GM23338 (cell line): ENCODE measurements around the gene GGNBP2. TPM values are rescaled to one million over a fixed set of nuclear protein-coding genes. Genes with fewer than 3 reads are reported as not detected.

Experiments
- ATAC-seq: fragments of 200-7000 bp; cut with Tn5 transposase; 3 replicates; pipeline ENCODE4 v1.9.1; 2020
- DNase-seq: peaks from one replicate; pipeline ENCODE4 v3.0.0-alpha.2; 2015; ENCODE audit warnings: low spot score
- H2AFZ ChIP-seq: fragments of 200-600 bp; sonication (generic); 2 replicates; pipeline ENCODE4 v1.8.0; 2016; ENCODE audit warnings: antibody characterized with exemption, mild to moderate bottlenecking, moderate library complexity
- H3F3A ChIP-seq: fragments of 200-600 bp; sonication (generic); replicated peaks from 2 replicates; pipeline ENCODE4 v1.8.0; 2017; ENCODE audit warnings: antibody characterized with exemption, mixed run types, low read depth
- H3K27ac ChIP-seq: fragments of 200-600 bp; sonication (generic); 2 replicates; pipeline ENCODE4 v1.6.1; 2016; ENCODE audit warnings: low read depth
- H3K27me3 ChIP-seq: fragments of 200-600 bp; sonication (generic); 2 replicates; pipeline ENCODE4 v1.8.0; 2016; ENCODE audit warnings: mild to moderate bottlenecking, mixed run types, moderate library complexity; ENCODE audit not compliant: insufficient read depth
- H3K36me3 ChIP-seq: fragments of 200-600 bp; sonication (generic); 2 replicates; pipeline ENCODE4 v1.8.0; 2016; ENCODE audit warnings: mild to moderate bottlenecking; ENCODE audit not compliant: insufficient read depth
- H3K4me1 ChIP-seq: fragments of 200-600 bp; sonication (generic); 2 replicates; pipeline ENCODE4 v1.8.0; 2016; ENCODE audit warnings: mild to moderate bottlenecking, moderate library complexity; ENCODE audit not compliant: insufficient read depth
- H3K4me2 ChIP-seq: fragments of 200-600 bp; sonication (generic); 2 replicates; pipeline ENCODE4 v1.7.1; 2017; ENCODE audit warnings: mixed run types
- H3K4me3 ChIP-seq: fragments of 200-600 bp; sonication (generic); 2 replicates; pipeline ENCODE4 v1.6.1; 2016; ENCODE audit warnings: mixed run types
- H3K79me2 ChIP-seq: fragments of 200-600 bp; sonication (generic); replicated peaks from 2 replicates; pipeline ENCODE4 v1.8.0; 2017; ENCODE audit warnings: mild to moderate bottlenecking; ENCODE audit not compliant: insufficient read depth
- H3K9me2 ChIP-seq: fragments of 200-600 bp; sonication (generic); 2 replicates; pipeline ENCODE4 v1.8.0; 2017; ENCODE audit not compliant: insufficient read depth
- H4K20me1 ChIP-seq: fragments of 200-600 bp; sonication (generic); replicated peaks from 2 replicates; pipeline ENCODE4 v1.8.0; 2017; ENCODE audit warnings: mild to moderate bottlenecking; ENCODE audit not compliant: insufficient read depth
- H3K27ac Mint-ChIP-seq: 2 replicates; pipeline ENCODE4 v1.8.0; 2020; ENCODE audit warnings: inconsistent platforms, mild to moderate bottlenecking, moderate library complexity, mixed read lengths
- H3K27me3 Mint-ChIP-seq: 3 replicates; pipeline ENCODE4 v1.8.0; 2022; ENCODE audit warnings: low read depth, mild to moderate bottlenecking, moderate library complexity, mixed read lengths, inconsistent platforms; ENCODE audit not compliant: insufficient read depth, poor library complexity
- H3K36me3 Mint-ChIP-seq: 3 replicates; pipeline ENCODE4 v1.8.0; 2021; ENCODE audit warnings: low read depth, mild to moderate bottlenecking, inconsistent platforms, moderate library complexity, mixed read lengths
- H3K4me1 Mint-ChIP-seq: 3 replicates; pipeline ENCODE4 v1.8.0; 2020; ENCODE audit warnings: mild to moderate bottlenecking, inconsistent platforms, mixed read lengths
- H3K4me3 Mint-ChIP-seq: 3 replicates; pipeline ENCODE4 v1.8.0; 2021; ENCODE audit warnings: moderate library complexity, mild to moderate bottlenecking, inconsistent platforms, mixed read lengths
- H3K9me3 Mint-ChIP-seq: 3 replicates; pipeline ENCODE4 v1.8.0; 2020; ENCODE audit warnings: moderate library complexity, mild to moderate bottlenecking, inconsistent platforms, mixed read lengths
- CREB1 ChIP-seq: fragments of 250-450 bp; sonication (Bioruptor Pico); IDR thresholded peaks from 2 replicates; pipeline ENCODE4 v1.5.0; 2020; ENCODE audit warnings: low read depth, mild to moderate bottlenecking, moderate library complexity
- EZH2 ChIP-seq: fragments of 200-600 bp; sonication (generic); IDR thresholded peaks from one replicate; pipeline ENCODE4 v1.8.0; 2017; ENCODE audit warnings: antibody characterized with exemption, mild to moderate bottlenecking, low read depth; ENCODE audit not compliant: unreplicated experiment
- EZH2phosphoT487 ChIP-seq: fragments of 200-600 bp; sonication (generic); IDR thresholded peaks from one replicate; pipeline ENCODE4 v1.8.1; 2018; ENCODE audit warnings: antibody characterized with exemption; ENCODE audit not compliant: unreplicated experiment
- JUNB ChIP-seq: IDR thresholded peaks from one replicate; pipeline ENCODE4 v1.6.1; 2016; ENCODE audit warnings: antibody characterized with exemption; ENCODE audit not compliant: unreplicated experiment
- NANOG ChIP-seq: IDR thresholded peaks from 2 replicates; pipeline ENCODE4 v1.6.1; 2016; ENCODE audit warnings: antibody characterized with exemption, borderline replicate concordance
- POLR2AphosphoS5 ChIP-seq: IDR thresholded peaks from 2 replicates; pipeline ENCODE4 v1.6.1; 2016; ENCODE audit warnings: antibody characterized with exemption, low read depth
- STAT1 ChIP-seq: IDR thresholded peaks from one replicate; pipeline ENCODE4 v1.6.1; 2016; ENCODE audit warnings: antibody characterized with exemption; ENCODE audit not compliant: unreplicated experiment
- ZNF114 ChIP-seq: fragments of 250-450 bp; sonication (Bioruptor Pico); IDR thresholded peaks from 2 replicates; pipeline ENCODE4 v1.5.0; 2020; ENCODE audit warnings: mild to moderate bottlenecking, moderate library complexity
- ZNF331 ChIP-seq: fragments of 250-450 bp; sonication (Bioruptor Pico); IDR thresholded peaks from 2 replicates; pipeline ENCODE4 v1.5.0; 2020; ENCODE audit warnings: low read depth, mild to moderate bottlenecking, moderate library complexity
- polyA plus RNA-seq: library from polyadenylated mRNA; unstranded; fragments of >200 nt; fragmentation: Nextera tagmentation; extraction: Ambion mirVana; gene quantifications from 2 replicates; pipeline ENCODE4 v1.2.1, GENCODE V29; 2016
- total RNA-seq: library from RNA; depleted of rRNA; stranded (reverse); fragments of >200 nt; shearing (Covaris generic); gene quantifications from 2 replicates; pipeline ENCODE4 v1.2.3, GENCODE V29; 2014
- TF ChIP-seq, protein P1 (sequence below), 2 experiments: fragments of 200-600 bp in 1 of 2; sonication (generic) in 1 of 2; conservative IDR thresholded peaks; 2 replicates each; pipeline versions ENCODE4 v1.5.1 to v1.6.1; 2016 to 2017; ENCODE audit warnings: antibody characterized with exemption in 2 of 2, low read depth in 2 of 2, mild to moderate bottlenecking in 2 of 2, moderate library complexity in 1 of 2
- TF ChIP-seq, protein P2 (sequence below): IDR thresholded peaks from one replicate; pipeline ENCODE4 v1.6.1; 2018; ENCODE audit warnings: antibody characterized with exemption; ENCODE audit not compliant: unreplicated experiment
- TF ChIP-seq, protein P3 (sequence below): fragments of 250-450 bp; sonication (Bioruptor Pico); IDR thresholded peaks from 2 replicates; pipeline ENCODE4 v1.5.0; 2020; ENCODE audit warnings: mild to moderate bottlenecking, moderate library complexity
- TF ChIP-seq, protein P4 (sequence below): IDR thresholded peaks from 2 replicates; pipeline ENCODE4 v1.6.1; 2016; ENCODE audit warnings: antibody characterized with exemption

GGNBP2 gene
- total and polyA plus RNA-seq, 2 experiments from 2014 or later, result 40.7 to 41.2 TPM

DNA sequence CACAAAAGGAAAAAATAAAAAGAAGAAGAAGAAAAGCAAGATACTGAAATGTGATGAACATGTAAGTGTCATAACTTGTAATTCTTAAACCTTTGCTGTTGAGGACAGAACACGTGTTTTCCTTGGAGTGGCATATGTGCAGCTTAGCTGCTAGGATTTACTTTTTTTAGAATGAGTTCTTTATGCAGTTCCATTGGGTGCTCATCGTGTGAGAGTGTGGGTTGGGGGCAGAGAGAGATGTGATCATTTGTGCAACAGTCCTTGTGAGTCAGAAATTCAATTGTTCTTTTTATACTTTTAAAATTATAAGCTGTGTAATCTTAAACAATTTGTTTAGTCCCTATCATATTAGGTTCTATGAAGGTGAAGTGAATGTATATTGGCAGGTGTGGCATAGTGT lies 41.4 kb downstream of the GGNBP2 start (continued):
- TF ChIP-seq ZNF331 (CRISPR knock-in tag) (no peak), POLR2AphosphoS5 (no peak), STAT1 (no peak), ZNF114 (no peak), EZH2phosphoT487 (no peak), CREB1 (CRISPR knock-in tag) (no peak), JUNB (no peak)

DNA sequence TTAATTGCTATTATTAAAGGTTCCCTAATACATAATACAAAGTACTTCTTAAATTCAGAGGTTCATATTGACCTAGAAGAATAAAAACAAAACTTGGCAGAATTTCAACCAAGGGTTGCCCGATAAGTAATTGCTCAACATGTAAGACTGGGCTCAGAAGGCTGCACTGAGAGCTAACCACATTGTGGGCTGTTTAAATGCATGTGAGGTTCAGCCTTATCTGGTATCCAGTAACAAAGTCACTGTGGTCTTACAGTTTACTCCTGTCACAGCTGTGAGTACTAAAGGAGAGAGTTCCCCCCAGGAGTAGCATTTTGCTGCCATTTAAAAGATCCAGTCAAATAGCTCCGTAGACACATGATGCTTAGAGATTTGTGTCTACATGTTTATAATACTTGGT lies 45.4 kb downstream of the GGNBP2 start:
- DNase-seq (no peak), ATAC-seq (no peak)
- 0 out of 2 replicates have a peak overlapping the region, but pooled peaks have one; percentile 10 for H3K27ac ChIP-seq
- H3K4me3 Mint-ChIP-seq, result no peak overlapping the region; the same call in 2 of the 3 replicates
- no peak overlapping the region for H3K4me2 ChIP-seq
- H3K27ac Mint-ChIP-seq, result no peak overlapping the region
- peaks cover 11% of the 10 kb centered on the region for H3K27me3 Mint-ChIP-seq
- no peak overlapping the region for H3K4me3 ChIP-seq
- H4K20me1 ChIP-seq, result peaks cover 12% of the 10 kb centered on the region; the same call in 1 of the 2 replicates
- no peak for TF ChIP-seq ZNF114
- TF ChIP-seq, protein P1, sequence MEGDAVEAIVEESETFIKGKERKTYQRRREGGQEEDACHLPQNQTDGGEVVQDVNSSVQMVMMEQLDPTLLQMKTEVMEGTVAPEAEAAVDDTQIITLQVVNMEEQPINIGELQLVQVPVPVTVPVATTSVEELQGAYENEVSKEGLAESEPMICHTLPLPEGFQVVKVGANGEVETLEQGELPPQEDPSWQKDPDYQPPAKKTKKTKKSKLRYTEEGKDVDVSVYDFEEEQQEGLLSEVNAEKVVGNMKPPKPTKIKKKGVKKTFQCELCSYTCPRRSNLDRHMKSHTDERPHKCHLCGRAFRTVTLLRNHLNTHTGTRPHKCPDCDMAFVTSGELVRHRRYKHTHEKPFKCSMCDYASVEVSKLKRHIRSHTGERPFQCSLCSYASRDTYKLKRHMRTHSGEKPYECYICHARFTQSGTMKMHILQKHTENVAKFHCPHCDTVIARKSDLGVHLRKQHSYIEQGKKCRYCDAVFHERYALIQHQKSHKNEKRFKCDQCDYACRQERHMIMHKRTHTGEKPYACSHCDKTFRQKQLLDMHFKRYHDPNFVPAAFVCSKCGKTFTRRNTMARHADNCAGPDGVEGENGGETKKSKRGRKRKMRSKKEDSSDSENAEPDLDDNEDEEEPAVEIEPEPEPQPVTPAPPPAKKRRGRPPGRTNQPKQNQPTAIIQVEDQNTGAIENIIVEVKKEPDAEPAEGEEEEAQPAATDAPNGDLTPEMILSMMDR (conservative IDR thresholded peaks at IDR 0.05; ENCODE audit: low read depth in 2 of 2), result no peak
- no peak for TF ChIP-seq STAT1
- no peak for TF ChIP-seq EZH2phosphoT487
- no peak for TF ChIP-seq JUNB
- TF ChIP-seq POLR2AphosphoS5, result no peak
- TF ChIP-seq NANOG, result no peak
- no peak for TF ChIP-seq CREB1 (CRISPR knock-in tag)
- TF ChIP-seq, protein P2, sequence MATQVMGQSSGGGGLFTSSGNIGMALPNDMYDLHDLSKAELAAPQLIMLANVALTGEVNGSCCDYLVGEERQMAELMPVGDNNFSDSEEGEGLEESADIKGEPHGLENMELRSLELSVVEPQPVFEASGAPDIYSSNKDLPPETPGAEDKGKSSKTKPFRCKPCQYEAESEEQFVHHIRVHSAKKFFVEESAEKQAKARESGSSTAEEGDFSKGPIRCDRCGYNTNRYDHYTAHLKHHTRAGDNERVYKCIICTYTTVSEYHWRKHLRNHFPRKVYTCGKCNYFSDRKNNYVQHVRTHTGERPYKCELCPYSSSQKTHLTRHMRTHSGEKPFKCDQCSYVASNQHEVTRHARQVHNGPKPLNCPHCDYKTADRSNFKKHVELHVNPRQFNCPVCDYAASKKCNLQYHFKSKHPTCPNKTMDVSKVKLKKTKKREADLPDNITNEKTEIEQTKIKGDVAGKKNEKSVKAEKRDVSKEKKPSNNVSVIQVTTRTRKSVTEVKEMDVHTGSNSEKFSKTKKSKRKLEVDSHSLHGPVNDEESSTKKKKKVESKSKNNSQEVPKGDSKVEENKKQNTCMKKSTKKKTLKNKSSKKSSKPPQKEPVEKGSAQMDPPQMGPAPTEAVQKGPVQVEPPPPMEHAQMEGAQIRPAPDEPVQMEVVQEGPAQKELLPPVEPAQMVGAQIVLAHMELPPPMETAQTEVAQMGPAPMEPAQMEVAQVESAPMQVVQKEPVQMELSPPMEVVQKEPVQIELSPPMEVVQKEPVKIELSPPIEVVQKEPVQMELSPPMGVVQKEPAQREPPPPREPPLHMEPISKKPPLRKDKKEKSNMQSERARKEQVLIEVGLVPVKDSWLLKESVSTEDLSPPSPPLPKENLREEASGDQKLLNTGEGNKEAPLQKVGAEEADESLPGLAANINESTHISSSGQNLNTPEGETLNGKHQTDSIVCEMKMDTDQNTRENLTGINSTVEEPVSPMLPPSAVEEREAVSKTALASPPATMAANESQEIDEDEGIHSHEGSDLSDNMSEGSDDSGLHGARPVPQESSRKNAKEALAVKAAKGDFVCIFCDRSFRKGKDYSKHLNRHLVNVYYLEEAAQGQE, result no peak
- no peak for TF ChIP-seq EZH2
- TF ChIP-seq, protein P3, sequence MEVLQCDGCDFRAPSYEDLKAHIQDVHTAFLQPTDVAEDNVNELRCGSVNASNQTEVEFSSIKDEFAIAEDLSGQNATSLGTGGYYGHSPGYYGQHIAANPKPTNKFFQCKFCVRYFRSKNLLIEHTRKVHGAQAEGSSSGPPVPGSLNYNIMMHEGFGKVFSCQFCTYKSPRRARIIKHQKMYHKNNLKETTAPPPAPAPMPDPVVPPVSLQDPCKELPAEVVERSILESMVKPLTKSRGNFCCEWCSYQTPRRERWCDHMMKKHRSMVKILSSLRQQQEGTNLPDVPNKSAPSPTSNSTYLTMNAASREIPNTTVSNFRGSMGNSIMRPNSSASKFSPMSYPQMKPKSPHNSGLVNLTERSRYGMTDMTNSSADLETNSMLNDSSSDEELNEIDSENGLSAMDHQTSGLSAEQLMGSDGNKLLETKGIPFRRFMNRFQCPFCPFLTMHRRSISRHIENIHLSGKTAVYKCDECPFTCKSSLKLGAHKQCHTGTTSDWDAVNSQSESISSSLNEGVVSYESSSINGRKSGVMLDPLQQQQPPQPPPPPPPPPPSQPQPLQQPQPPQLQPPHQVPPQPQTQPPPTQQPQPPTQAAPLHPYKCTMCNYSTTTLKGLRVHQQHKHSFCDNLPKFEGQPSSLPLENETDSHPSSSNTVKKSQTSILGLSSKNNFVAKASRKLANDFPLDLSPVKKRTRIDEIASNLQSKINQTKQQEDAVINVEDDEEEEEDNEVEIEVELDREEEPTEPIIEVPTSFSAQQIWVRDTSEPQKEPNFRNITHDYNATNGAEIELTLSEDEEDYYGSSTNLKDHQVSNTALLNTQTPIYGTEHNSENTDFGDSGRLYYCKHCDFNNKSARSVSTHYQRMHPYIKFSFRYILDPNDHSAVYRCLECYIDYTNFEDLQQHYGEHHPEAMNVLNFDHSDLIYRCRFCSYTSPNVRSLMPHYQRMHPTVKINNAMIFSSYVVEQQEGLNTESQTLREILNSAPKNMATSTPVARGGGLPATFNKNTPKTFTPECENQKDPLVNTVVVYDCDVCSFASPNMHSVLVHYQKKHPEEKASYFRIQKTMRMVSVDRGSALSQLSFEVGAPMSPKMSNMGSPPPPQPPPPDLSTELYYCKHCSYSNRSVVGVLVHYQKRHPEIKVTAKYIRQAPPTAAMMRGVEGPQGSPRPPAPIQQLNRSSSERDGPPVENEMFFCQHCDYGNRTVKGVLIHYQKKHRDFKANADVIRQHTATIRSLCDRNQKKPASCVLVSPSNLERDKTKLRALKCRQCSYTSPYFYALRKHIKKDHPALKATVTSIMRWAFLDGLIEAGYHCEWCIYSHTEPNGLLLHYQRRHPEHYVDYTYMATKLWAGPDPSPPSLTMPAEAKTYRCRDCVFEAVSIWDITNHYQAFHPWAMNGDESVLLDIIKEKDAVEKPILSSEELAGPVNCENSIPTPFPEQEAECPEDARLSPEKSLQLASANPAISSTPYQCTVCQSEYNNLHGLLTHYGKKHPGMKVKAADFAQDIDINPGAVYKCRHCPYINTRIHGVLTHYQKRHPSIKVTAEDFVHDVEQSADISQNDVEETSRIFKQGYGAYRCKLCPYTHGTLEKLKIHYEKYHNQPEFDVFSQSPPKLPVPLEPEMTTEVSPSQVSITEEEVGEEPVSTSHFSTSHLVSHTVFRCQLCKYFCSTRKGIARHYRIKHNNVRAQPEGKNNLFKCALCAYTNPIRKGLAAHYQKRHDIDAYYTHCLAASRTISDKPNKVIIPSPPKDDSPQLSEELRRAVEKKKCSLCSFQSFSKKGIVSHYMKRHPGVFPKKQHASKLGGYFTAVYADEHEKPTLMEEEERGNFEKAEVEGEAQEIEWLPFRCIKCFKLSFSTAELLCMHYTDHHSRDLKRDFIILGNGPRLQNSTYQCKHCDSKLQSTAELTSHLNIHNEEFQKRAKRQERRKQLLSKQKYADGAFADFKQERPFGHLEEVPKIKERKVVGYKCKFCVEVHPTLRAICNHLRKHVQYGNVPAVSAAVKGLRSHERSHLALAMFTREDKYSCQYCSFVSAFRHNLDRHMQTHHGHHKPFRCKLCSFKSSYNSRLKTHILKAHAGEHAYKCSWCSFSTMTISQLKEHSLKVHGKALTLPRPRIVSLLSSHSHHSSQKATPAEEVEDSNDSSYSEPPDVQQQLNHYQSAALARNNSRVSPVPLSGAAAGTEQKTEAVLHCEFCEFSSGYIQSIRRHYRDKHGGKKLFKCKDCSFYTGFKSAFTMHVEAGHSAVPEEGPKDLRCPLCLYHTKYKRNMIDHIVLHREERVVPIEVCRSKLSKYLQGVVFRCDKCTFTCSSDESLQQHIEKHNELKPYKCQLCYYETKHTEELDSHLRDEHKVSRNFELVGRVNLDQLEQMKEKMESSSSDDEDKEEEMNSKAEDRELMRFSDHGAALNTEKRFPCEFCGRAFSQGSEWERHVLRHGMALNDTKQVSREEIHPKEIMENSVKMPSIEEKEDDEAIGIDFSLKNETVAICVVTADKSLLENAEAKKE (CRISPR knock-in tag), result no peak
- TF ChIP-seq, protein P4, sequence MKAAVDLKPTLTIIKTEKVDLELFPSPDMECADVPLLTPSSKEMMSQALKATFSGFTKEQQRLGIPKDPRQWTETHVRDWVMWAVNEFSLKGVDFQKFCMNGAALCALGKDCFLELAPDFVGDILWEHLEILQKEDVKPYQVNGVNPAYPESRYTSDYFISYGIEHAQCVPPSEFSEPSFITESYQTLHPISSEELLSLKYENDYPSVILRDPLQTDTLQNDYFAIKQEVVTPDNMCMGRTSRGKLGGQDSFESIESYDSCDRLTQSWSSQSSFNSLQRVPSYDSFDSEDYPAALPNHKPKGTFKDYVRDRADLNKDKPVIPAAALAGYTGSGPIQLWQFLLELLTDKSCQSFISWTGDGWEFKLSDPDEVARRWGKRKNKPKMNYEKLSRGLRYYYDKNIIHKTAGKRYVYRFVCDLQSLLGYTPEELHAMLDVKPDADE, result no peak
- TF ChIP-seq ZNF331 (CRISPR knock-in tag), result no peak
- no peak overlapping the region for H2AFZ ChIP-seq
- peaks cover 15% of the 10 kb centered on the region; the same call in 1 of the 2 replicates for H3F3A ChIP-seq
- peaks cover 18% of the 10 kb centered on the region for H3K4me1 Mint-ChIP-seq
- H3K79me2 ChIP-seq, result peaks cover 21% of the 10 kb centered on the region
- H3K4me1 ChIP-seq, result peaks cover 21% of the 10 kb centered on the region
- no peaks in the 10 kb centered on the region for H3K9me2 ChIP-seq
- H3K36me3 Mint-ChIP-seq, result peaks cover 29% of the 10 kb centered on the region
- H3K36me3 ChIP-seq, result peaks cover 15% of the 10 kb centered on the region
- no peaks in the 10 kb centered on the region for H3K9me3 Mint-ChIP-seq
- no peaks in the 10 kb centered on the region for H3K27me3 ChIP-seq
